ENCODE results near the gene SAMD8. TPM values are rescaled to one million over a fixed set of nuclear protein-coding genes. Genes with fewer than 3 reads are reported as not detected.
A peak's percentile ranks its signal among the peaks of the same experiment; 100 is the strongest.
"Not testable (repeated sequence)": the region's sequence is repeated elsewhere in the genome, so short reads cannot be mapped to it uniquely, and the experiment has no call there.

The SAMD8 gene
- polyA plus RNA-seq, 1 donor = 12.3 TPM

GRCh38 chr10:75107756-75108683 is 3.4 kb upstream of the SAMD8 start:
- DNase-seq = no peak
- Histone ChIP-seq H3K4me3 (ENCODE audit: low read length) (no peak overlapping the region), H3K9me3 (ENCODE audit: control insufficient read depth, low read depth, low read length) (no peaks in the 10 kb centered on the region), H3K27ac (ENCODE audit: low read length) (no peak overlapping the region), H3K27me3 (ENCODE audit: control insufficient read depth, insufficient read depth, low read length) (no peaks in the 10 kb centered on the region), H3K36me3 (ENCODE audit: control insufficient read depth, insufficient read depth, low read length) (no peaks in the 10 kb centered on the region), H3K4me1 (ENCODE audit: control insufficient read depth, insufficient read depth, low read length) (peaks cover 3% of the 10 kb centered on the region)
- no CpG with 5 or more reads among the region's 25 CpGs for WGBS (ENCODE audit: insufficient coverage, low lambda C conversion rate)

- Histone ChIP-seq H3K27me3 (ENCODE audit: control insufficient read depth, insufficient read depth, low read length) (no peaks in the 10 kb centered on the region), H3K4me3 (ENCODE audit: low read length) (no peak overlapping the region), H3K27ac (ENCODE audit: low read length) (no peak overlapping the region), H3K4me1 (ENCODE audit: control insufficient read depth, insufficient read depth, low read length) (peaks cover 3% of the 10 kb centered on the region), H3K9me3 (ENCODE audit: control insufficient read depth, low read depth, low read length) (no peaks in the 10 kb centered on the region), H3K36me3 (ENCODE audit: control insufficient read depth, insufficient read depth, low read length) (no peaks in the 10 kb centered on the region)
- peak in 1 of 2 donors; percentile 46 for DNase-seq
- WGBS (ENCODE audit: insufficient coverage, low lambda C conversion rate) = no CpG with 5 or more reads among the region's 10 CpGs
These were observed 2.6 kb upstream of the SAMD8 start for GRCh38 chr10:75108684-75109458.

- H3K4me3 ChIP-seq (ENCODE audit: low read length) = no peak overlapping the region
- no peak for DNase-seq
- no peaks in the 10 kb centered on the region for H3K36me3 ChIP-seq (ENCODE audit: control insufficient read depth, insufficient read depth, low read length)
- no CpG with 5 or more reads among the region's 1 CpG for WGBS (ENCODE audit: insufficient coverage, low lambda C conversion rate)
- H3K4me1 ChIP-seq (ENCODE audit: control insufficient read depth, insufficient read depth, low read length) = peaks cover 3% of the 10 kb centered on the region
- H3K9me3 ChIP-seq (ENCODE audit: control insufficient read depth, low read depth, low read length) = no peaks in the 10 kb centered on the region
- no peak overlapping the region for H3K27ac ChIP-seq (ENCODE audit: low read length)
- H3K27me3 ChIP-seq (ENCODE audit: control insufficient read depth, insufficient read depth, low read length) = no peaks in the 10 kb centered on the region
These were observed 2.0 kb upstream of the SAMD8 start for GRCh38 chr10:75109459-75109778.

GRCh38 chr10:75110006-75110632 is 1.3 kb upstream of the SAMD8 start:
- Histone ChIP-seq H3K9me3 (ENCODE audit: control insufficient read depth, low read depth, low read length) (no peaks in the 10 kb centered on the region), H3K4me3 (ENCODE audit: low read length) (no peak overlapping the region), H3K36me3 (ENCODE audit: control insufficient read depth, insufficient read depth, low read length) (no peaks in the 10 kb centered on the region), H3K27ac (ENCODE audit: low read length) (no peak overlapping the region), H3K27me3 (ENCODE audit: control insufficient read depth, insufficient read depth, low read length) (no peaks in the 10 kb centered on the region), H3K4me1 (ENCODE audit: control insufficient read depth, insufficient read depth, low read length) (peaks cover 3% of the 10 kb centered on the region)
- WGBS (ENCODE audit: insufficient coverage, low lambda C conversion rate) = no CpG with 5 or more reads among the region's 8 CpGs
- peak in 1 of 2 donors; percentile 20 for DNase-seq

- H3K4me3 ChIP-seq (ENCODE audit: low read length) = peak overlapping the region; percentile 93
- peaks cover 3% of the 10 kb centered on the region for H3K4me1 ChIP-seq (ENCODE audit: control insufficient read depth, insufficient read depth, low read length)
These were observed 637 bp downstream of the SAMD8 start for GRCh38 chr10:75111907-75112679.

GRCh38 chr10:75115137-75115536 is 3.7 kb downstream of the SAMD8 start:
- Histone ChIP-seq H3K4me3 (ENCODE audit: low read length) (no peak overlapping the region), H3K36me3 (ENCODE audit: control insufficient read depth, insufficient read depth, low read length) (no peaks in the 10 kb centered on the region), H3K27ac (ENCODE audit: low read length) (no peak overlapping the region), H3K4me1 (ENCODE audit: control insufficient read depth, insufficient read depth, low read length) (peaks cover 3% of the 10 kb centered on the region), H3K27me3 (ENCODE audit: control insufficient read depth, insufficient read depth, low read length) (no peaks in the 10 kb centered on the region), H3K9me3 (ENCODE audit: control insufficient read depth, low read depth, low read length) (no peaks in the 10 kb centered on the region)
- 71% methylated on average over 1 of the region's 2 CpGs for WGBS (ENCODE audit: insufficient coverage, low lambda C conversion rate)
- no peak for DNase-seq

More at GRCh38 chr10:75111907-75112679, 637 bp downstream of the SAMD8 start:
- no peaks in the 10 kb centered on the region for H3K9me3 ChIP-seq (ENCODE audit: control insufficient read depth, low read depth, low read length)
- no peaks in the 10 kb centered on the region for H3K27me3 ChIP-seq (ENCODE audit: control insufficient read depth, insufficient read depth, low read length)
- peak in 1 of 2 donors; percentile 42 for DNase-seq
- no peaks in the 10 kb centered on the region for H3K36me3 ChIP-seq (ENCODE audit: control insufficient read depth, insufficient read depth, low read length)
- H3K27ac ChIP-seq (ENCODE audit: low read length) = peak overlapping the region; percentile 97
- WGBS (ENCODE audit: insufficient coverage, low lambda C conversion rate) = 9% methylated on average over 10 of the region's 23 CpGs

GRCh38 chr10:75116941-75117775 is 5.7 kb downstream of the SAMD8 start:
- H3K27ac ChIP-seq (ENCODE audit: low read length); H3K9me3 ChIP-seq (ENCODE audit: control insufficient read depth, low read depth, low read length); DNase-seq; H3K4me1 ChIP-seq (ENCODE audit: control insufficient read depth, insufficient read depth, low read length); H3K4me3 ChIP-seq (ENCODE audit: low read length); H3K27me3 ChIP-seq (ENCODE audit: control insufficient read depth, insufficient read depth, low read length); H3K36me3 ChIP-seq (ENCODE audit: control insufficient read depth, insufficient read depth, low read length): not testable (repeated sequence)
- no CpG with 5 or more reads among the region's 15 CpGs for WGBS (ENCODE audit: insufficient coverage, low lambda C conversion rate)

GRCh38 chr10:75117995-75118394 is 6.5 kb downstream of the SAMD8 start:
- H3K4me1 ChIP-seq (ENCODE audit: control insufficient read depth, insufficient read depth, low read length) = no peaks in the 10 kb centered on the region
- no peaks in the 10 kb centered on the region for H3K36me3 ChIP-seq (ENCODE audit: control insufficient read depth, insufficient read depth, low read length)
- WGBS (ENCODE audit: insufficient coverage, low lambda C conversion rate) = 75% methylated on average over 1 of the region's 3 CpGs
- no peaks in the 10 kb centered on the region for H3K27me3 ChIP-seq (ENCODE audit: control insufficient read depth, insufficient read depth, low read length)
- H3K27ac ChIP-seq (ENCODE audit: low read length) = no peak overlapping the region
- no peak for DNase-seq
- no peak overlapping the region for H3K4me3 ChIP-seq (ENCODE audit: low read length)
- H3K9me3 ChIP-seq (ENCODE audit: control insufficient read depth, low read depth, low read length) = no peaks in the 10 kb centered on the region

GRCh38 chr10:75119444-75120066 is 8.1 kb downstream of the SAMD8 start:
- H3K4me1 ChIP-seq (ENCODE audit: control insufficient read depth, insufficient read depth, low read length); H3K4me3 ChIP-seq (ENCODE audit: low read length); H3K27ac ChIP-seq (ENCODE audit: low read length); H3K9me3 ChIP-seq (ENCODE audit: control insufficient read depth, low read depth, low read length); DNase-seq; H3K27me3 ChIP-seq (ENCODE audit: control insufficient read depth, insufficient read depth, low read length); H3K36me3 ChIP-seq (ENCODE audit: control insufficient read depth, insufficient read depth, low read length): not testable (repeated sequence)
- WGBS (ENCODE audit: insufficient coverage, low lambda C conversion rate) = no CpG with 5 or more reads among the region's 15 CpGs
